Kidney (tissue), 14 donors: ENCODE data around the gene ARNT2. TPM values are rescaled to one million over a fixed set of nuclear protein-coding genes. Genes with fewer than 3 reads are reported as not detected.

Source experiments
- DNase-seq, 5 donors: peaks; one replicate each; pipeline ENCODE4 v3.0.0-alpha.2; 2013 to 2020
- FAIRE-seq: peaks from 2 replicates; lab custom pipeline; 2012; peaks lifted over from hg19 to GRCh38; lab: Jason Lieb, UNC
- H3K27ac ChIP-seq, 2 donors: one replicate each; pipeline ENCODE4 v1.7.0; 2013; ENCODE audit warnings: low read depth in 2 of 2, low read length in 2 of 2, inconsistent platforms in 1 of 2
- H3K27me3 ChIP-seq: one replicate; pipeline ENCODE4 v1.7.1; 2013; ENCODE audit warnings: low read length, inconsistent platforms; ENCODE audit not compliant: control insufficient read depth, insufficient read depth
- H3K36me3 ChIP-seq, 3 donors: one replicate each; pipeline versions ENCODE4 v1.7.0 to v1.7.1; 2013; ENCODE audit warnings: low read length in 3 of 3, control low read depth in 1 of 3, inconsistent platforms in 1 of 3; ENCODE audit not compliant: insufficient read depth in 3 of 3, control insufficient read depth in 2 of 3
- H3K4me1 ChIP-seq, 3 donors: one replicate each; pipeline versions ENCODE4 v1.7.0 to v1.7.1; 2013; ENCODE audit warnings: low read length in 3 of 3, inconsistent platforms in 1 of 3, low read depth in 1 of 3; ENCODE audit not compliant: control insufficient read depth in 2 of 3, insufficient read depth in 2 of 3
- H3K4me3 ChIP-seq, 3 donors: one replicate each; pipeline versions ENCODE4 v1.7.0 to v1.8.1; 2013; ENCODE audit warnings: low read length in 3 of 3, control low read depth in 1 of 3, inconsistent platforms in 1 of 3
- H3K9ac ChIP-seq, 3 donors: one replicate each; pipeline versions ENCODE4 v1.7.0 to v1.7.1; 2013; ENCODE audit warnings: low read length in 3 of 3, control low read depth in 1 of 3, inconsistent platforms in 1 of 3
- H3K9me3 ChIP-seq, 3 donors: one replicate each; pipeline versions ENCODE4 v1.7.0 to v1.7.1; 2013; ENCODE audit warnings: low read length in 3 of 3, control low read depth in 1 of 3, inconsistent platforms in 1 of 3; ENCODE audit not compliant: control insufficient read depth in 2 of 3, insufficient read depth in 1 of 3
- intact Hi-C: fragments of 100-400 bp; cut with DNase I; formaldehyde crosslinking; loops from one replicate; pipeline ENCODE4 v1.11.1; 2022
- polyA plus RNA-seq: library from polyadenylated mRNA; stranded (reverse); fragments of 350-450 nt; fragmentation: Illumina TruSeq; extraction: RNeasy Lipid Tissue Mini Kit (QIAGEN cat#74804); gene quantifications from one replicate; pipeline ENCODE4 v1.2.3, GENCODE V29; 2014; ENCODE audit warnings: low read depth, low replicate concordance; ENCODE audit not compliant: insufficient read depth
- total RNA-seq: library from RNA; stranded (reverse); fragmentation: NEBNext Ultra II Directional; extraction: Animal tissue kit (Norgen Biotek cat#: 25700); gene quantifications from one replicate; pipeline ENCODE4 v1.2.1, GENCODE V29; 2021
- TF ChIP-seq, protein P1 (sequence below): IDR thresholded peaks from 3 replicates; pipeline ENCODE4 v1.5.1; 2012; ENCODE audit warnings: mild to moderate bottlenecking, moderate library complexity, borderline replicate concordance; ENCODE audit not compliant: insufficient read depth; ENCODE audit errors: extremely low read depth
- donor health status: control.
- donor health status: control.
- donor health status: control.
- donor health status: control.
- donor health status: control.
- donor health status: DM: yes; HTN: yes; CAD: no.
- donor health status: Normal renal cell carcinoma (clear cell type).

The ARNT2 gene
- total and polyA plus RNA-seq, 2 donors from 2014 or later = 12.2 to 38.2 TPM

DNA sequence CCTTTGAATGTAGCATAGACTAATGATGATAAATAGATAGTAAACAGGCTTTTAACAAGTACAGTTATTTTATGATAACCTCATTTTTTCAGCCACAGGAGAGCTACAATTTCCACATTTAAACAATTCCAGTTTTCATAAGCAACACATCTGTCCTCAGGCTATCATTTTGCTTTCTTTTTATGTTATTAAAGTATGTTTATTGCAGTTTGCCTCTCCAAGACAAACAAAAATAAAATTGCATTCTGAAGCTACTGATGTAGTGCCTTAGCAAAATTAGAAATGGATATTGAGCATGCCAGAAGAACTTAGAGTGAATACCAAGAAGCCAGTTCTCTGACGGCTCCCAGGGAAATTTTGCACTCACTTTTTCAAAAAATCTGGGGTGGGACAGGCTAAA lies 150.4 kb downstream of the ARNT2 start:
- no peak overlapping the region for H3K27ac ChIP-seq
- intact Hi-C loops = no loop called here
- peaks cover 0 to 2% (median 2%) of the 10 kb centered on the region in 3 donors for H3K36me3 ChIP-seq
- peaks cover 0 to 2% (median 0%) of the 10 kb centered on the region in 3 donors for H3K4me1 ChIP-seq
- FAIRE-seq = no peak
- H3K27me3 ChIP-seq = no peaks in the 10 kb centered on the region
- H3K4me3 ChIP-seq = no peak overlapping the region
- no peak overlapping the region for H3K9ac ChIP-seq
- H3K9me3 ChIP-seq = no peaks in the 10 kb centered on the region
- DNase-seq = peak in 1 of 5 donors; percentile 11
- TF ChIP-seq, protein P1, sequence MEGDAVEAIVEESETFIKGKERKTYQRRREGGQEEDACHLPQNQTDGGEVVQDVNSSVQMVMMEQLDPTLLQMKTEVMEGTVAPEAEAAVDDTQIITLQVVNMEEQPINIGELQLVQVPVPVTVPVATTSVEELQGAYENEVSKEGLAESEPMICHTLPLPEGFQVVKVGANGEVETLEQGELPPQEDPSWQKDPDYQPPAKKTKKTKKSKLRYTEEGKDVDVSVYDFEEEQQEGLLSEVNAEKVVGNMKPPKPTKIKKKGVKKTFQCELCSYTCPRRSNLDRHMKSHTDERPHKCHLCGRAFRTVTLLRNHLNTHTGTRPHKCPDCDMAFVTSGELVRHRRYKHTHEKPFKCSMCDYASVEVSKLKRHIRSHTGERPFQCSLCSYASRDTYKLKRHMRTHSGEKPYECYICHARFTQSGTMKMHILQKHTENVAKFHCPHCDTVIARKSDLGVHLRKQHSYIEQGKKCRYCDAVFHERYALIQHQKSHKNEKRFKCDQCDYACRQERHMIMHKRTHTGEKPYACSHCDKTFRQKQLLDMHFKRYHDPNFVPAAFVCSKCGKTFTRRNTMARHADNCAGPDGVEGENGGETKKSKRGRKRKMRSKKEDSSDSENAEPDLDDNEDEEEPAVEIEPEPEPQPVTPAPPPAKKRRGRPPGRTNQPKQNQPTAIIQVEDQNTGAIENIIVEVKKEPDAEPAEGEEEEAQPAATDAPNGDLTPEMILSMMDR = no peak

DNA sequence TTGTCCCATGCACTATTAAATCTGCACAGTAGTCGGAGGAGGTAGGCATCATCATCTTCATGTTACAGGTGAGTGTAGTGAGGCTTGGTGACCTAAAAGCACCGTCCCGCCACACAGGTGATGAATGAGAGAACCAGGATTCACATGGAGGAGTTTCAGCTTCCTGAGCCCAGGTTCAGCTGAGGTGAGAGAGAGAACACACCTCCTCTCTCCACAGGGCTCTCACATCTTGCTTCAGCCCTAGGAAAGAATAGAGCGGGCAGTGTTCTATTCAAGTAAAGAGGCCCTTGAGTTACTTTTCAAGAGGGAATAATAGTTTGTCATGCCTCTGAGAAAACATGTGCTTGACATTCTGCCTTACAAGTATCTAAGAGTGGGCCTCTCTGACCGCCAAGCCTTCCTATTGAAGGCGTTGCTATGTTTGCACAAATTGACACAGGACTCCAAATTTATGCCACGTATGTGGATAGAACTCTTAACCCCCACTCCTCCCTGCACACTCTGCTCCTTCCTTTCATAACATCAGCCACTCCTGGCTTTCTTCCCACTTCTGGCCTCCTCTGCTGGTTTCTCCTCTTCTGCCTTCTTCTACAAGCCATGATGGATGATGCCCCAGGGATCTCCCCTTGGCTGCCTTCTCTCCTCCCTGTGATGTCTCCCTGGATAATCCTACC lies 152.6 kb downstream of the ARNT2 start:
- intact Hi-C loops = no loop called here
- Histone ChIP-seq H3K27me3 (no peaks in the 10 kb centered on the region), H3K4me1 (peaks cover 0 to 11% (median 0%) of the 10 kb centered on the region in 3 donors), H3K9ac (no peak overlapping the region), H3K4me3 (no peak overlapping the region), H3K27ac (no peak overlapping the region), H3K9me3 (no peaks in the 10 kb centered on the region), H3K36me3 (peaks cover 0 to 2% (median 2%) of the 10 kb centered on the region in 3 donors)
- no peak for FAIRE-seq
- TF ChIP-seq, protein P1 = no peak
- no peak for DNase-seq

DNA sequence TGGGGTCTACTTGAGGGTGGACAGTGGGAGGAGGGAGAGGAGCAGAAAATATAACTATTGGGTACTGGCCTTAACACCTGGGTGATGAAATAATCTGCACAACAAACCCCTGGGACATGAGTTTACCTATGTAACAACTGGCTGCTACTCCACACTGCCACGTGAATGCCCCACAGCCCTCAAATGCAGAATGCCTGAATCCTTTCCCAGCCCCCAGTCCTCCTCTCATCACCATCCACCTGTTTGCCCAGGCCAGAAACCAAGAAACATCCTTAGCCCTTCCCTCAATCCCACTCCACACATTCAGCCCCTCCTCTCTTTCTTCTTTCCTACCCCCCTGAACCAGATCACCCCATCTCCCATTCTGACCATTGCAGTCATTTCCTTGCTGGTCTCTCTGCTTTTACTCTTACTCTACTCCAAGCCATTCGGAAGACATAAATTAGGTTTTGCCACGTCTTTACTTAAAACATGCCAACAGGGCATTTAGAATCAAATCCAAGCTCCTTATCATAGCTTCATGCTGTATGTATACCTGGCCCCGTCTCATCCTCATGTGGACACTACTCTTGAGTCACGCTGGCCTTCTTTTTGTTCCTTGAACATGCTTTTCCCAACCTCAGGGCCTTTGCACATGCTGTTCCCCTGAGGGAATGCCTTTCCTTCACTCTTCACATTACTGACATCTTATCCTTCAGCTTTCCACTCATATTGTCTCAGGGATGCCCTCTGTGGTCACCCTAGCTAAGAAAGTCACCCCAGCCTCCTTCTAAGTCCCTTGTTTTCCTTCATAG lies 153.5 kb downstream of the ARNT2 start:
- FAIRE-seq = no peak

More for the DNA sequence above, 153.5 kb downstream of the ARNT2 start:
- Histone ChIP-seq H3K27me3 (no peaks in the 10 kb centered on the region), H3K9me3 (no peaks in the 10 kb centered on the region), H3K27ac (no peak overlapping the region), H3K4me1 (peaks cover 0 to 11% (median 0%) of the 10 kb centered on the region in 3 donors), H3K9ac (no peak overlapping the region), H3K4me3 (no peak overlapping the region), H3K36me3 (peaks cover 0 to 2% (median 2%) of the 10 kb centered on the region in 3 donors)
- DNase-seq = no peak
- TF ChIP-seq, protein P1 = no peak
- intact Hi-C loops = no loop called here
